GM19324 (cell line): ENCODE measurements around the gene CPSF6.
"Not testable (repeated sequence)": the region's sequence is repeated elsewhere in the genome, so short reads cannot be mapped to it uniquely, and the experiment has no call there.

Experiments
- ATAC-seq: cut with Tn5 transposase; IDR thresholded peaks from one replicate; pipeline ENCODE4 v1.9.1; 2021; ENCODE audit warnings: mild to moderate bottlenecking, moderate library complexity; ENCODE audit not compliant: unreplicated experiment, low FRiP score

CPSF6 gene

GRCh38 chr12:69258655-69259054 is 19.3 kb downstream of the CPSF6 start:
- ATAC-seq: no peak

- no peak for ATAC-seq
Measured at GRCh38 chr12:69262264-69262974, 23.1 kb downstream of the CPSF6 start.

- no peak for ATAC-seq
Measured at GRCh38 chr12:69265205-69265604, 25.8 kb downstream of the CPSF6 start.

GRCh38 chr12:69265633-69266032 is 26.3 kb downstream of the CPSF6 start:
- not testable (repeated sequence) for ATAC-seq

- no peak for ATAC-seq
Measured at GRCh38 chr12:69266036-69266635, 26.8 kb downstream of the CPSF6 start.

- no peak for ATAC-seq
Measured at GRCh38 chr12:69269736-69270135, 30.4 kb downstream of the CPSF6 start.

GRCh38 chr12:69272511-69272910 is 33.1 kb downstream of the CPSF6 start:
- no peak for ATAC-seq

- no peak for ATAC-seq
Measured at GRCh38 chr12:69274861-69275260, 35.5 kb downstream of the CPSF6 start.

- ATAC-seq: no peak
Measured at GRCh38 chr12:69275471-69275891, 36.1 kb downstream of the CPSF6 start.

- ATAC-seq: no peak
Measured at GRCh38 chr12:69278814-69279782, 39.7 kb downstream of the CPSF6 start.

GRCh38 chr12:69284131-69284530 is 44.8 kb downstream of the CPSF6 start:
- ATAC-seq: no peak

GRCh38 chr12:69287556-69287955 is 48.2 kb downstream of the CPSF6 start:
- no peak for ATAC-seq

GRCh38 chr12:69290545-69291277 is 51.3 kb downstream of the CPSF6 start:
- peak; percentile 95 for ATAC-seq

- ATAC-seq: no peak
Measured at GRCh38 chr12:69291278-69291593, 51.9 kb downstream of the CPSF6 start.

GRCh38 chr12:69298133-69298532 is 58.8 kb downstream of the CPSF6 start:
- ATAC-seq: no peak

GRCh38 chr12:69298947-69299346 is 59.6 kb downstream of the CPSF6 start:
- ATAC-seq: no peak

- ATAC-seq: no peak
Measured at GRCh38 chr12:69304284-69304683, 64.9 kb downstream of the CPSF6 start.

GRCh38 chr12:69309461-69309860 is 70.1 kb downstream of the CPSF6 start:
- no peak for ATAC-seq

GRCh38 chr12:69313209-69313608 is 73.8 kb downstream of the CPSF6 start:
- no peak for ATAC-seq

- not testable (repeated sequence) for ATAC-seq
Measured at GRCh38 chr12:69316784-69317183, 77.4 kb downstream of the CPSF6 start.

- ATAC-seq: not testable (repeated sequence)
Measured at GRCh38 chr12:69317233-69317632, 77.9 kb downstream of the CPSF6 start.
